HepG2 (cell line): ENCODE data around the gene TAF6L. TPM values are rescaled to one million over a fixed set of nuclear protein-coding genes. Genes with fewer than 3 reads are reported as not detected.
"Not testable (repeated sequence)": the region's sequence is repeated elsewhere in the genome, so short reads cannot be mapped to it uniquely, and the experiment has no call there.

Experiments
- ATAC-seq: fragments of 200-7000 bp; cut with Tn5 transposase; 3 replicates; pipeline ENCODE4 v1.9.1; 2020; ENCODE audit warnings: mild to moderate bottlenecking, moderate library complexity
- BruUV-seq: library from RNA; stranded (reverse); fragments of 400-500 nt; replicated peaks from 2 replicates; lab custom pipeline; 2021; lab: Mats Ljungman, UMichigan
- CTCF ChIA-PET: fragments of 300-600 bp; formaldehyde crosslinking; extraction: SDS; loops from one replicate; lab custom pipeline; 2021; ENCODE audit warnings: low total read pairs, inconsistent platforms, low intra/inter-chr PET ratio; lab: Yijun Ruan, JAX
- POLR2A ChIA-PET: fragments of 350-600 bp; sonication (Branson Sonifier 250); formaldehyde crosslinking; loops from one replicate; lab custom pipeline; 2020; ENCODE audit warnings: antibody characterized with exemption, inconsistent platforms; lab: Yijun Ruan, JAX
- DNase-seq: peaks from one replicate; pipeline ENCODE4 v3.0.0-alpha.2; 2015; ENCODE audit warnings: low spot score
- FAIRE-seq: peaks from 3 replicates; lab custom pipeline; 2011; peaks lifted over from hg19 to GRCh38; lab: Jason Lieb, UNC
- H2AFZ ChIP-seq: one replicate; pipeline ENCODE4 v1.6.1; 2011; ENCODE audit warnings: low read length, inconsistent platforms
- H3K27ac ChIP-seq: fragments of 300-600 bp; 3 replicates; pipeline ENCODE4 v1.8.0; 2011; ENCODE audit warnings: mixed run types, mild to moderate bottlenecking, mixed read lengths, low read length, inconsistent platforms; ENCODE audit not compliant: insufficient read depth; ENCODE audit errors: extremely low read length
- H3K27me3 ChIP-seq, 2 experiments: fragments of 200-600 bp in 1 of 2; 2 replicates in 1 of 2; 3 replicates in 1 of 2; pipeline versions ENCODE4 v1.6.0 to v1.8.0; 2011; ENCODE audit warnings: low read length in 2 of 2, mild to moderate bottlenecking in 2 of 2, moderate library complexity in 2 of 2, inconsistent platforms in 1 of 2; ENCODE audit not compliant: insufficient read depth in 2 of 2, control insufficient read depth in 1 of 2
- H3K36me3 ChIP-seq, 2 experiments: fragments of 200-600 bp in 1 of 2; replicated peaks in 1 of 2; 2 replicates in 1 of 2; 3 replicates in 1 of 2; pipeline versions ENCODE4 v1.5.1 to v1.8.0; 2011; ENCODE audit warnings: low read length in 2 of 2, inconsistent platforms in 1 of 2; ENCODE audit not compliant: insufficient read depth in 2 of 2, control insufficient read depth in 1 of 2
- H3K4me1 ChIP-seq: 2 replicates; pipeline ENCODE4 v1.5.1; 2012; ENCODE audit warnings: low read length, inconsistent platforms; ENCODE audit not compliant: insufficient read depth
- H3K4me2 ChIP-seq: 2 replicates; pipeline ENCODE4 v1.6.0; 2011; ENCODE audit warnings: low read depth, low read length, inconsistent platforms
- H3K4me3 ChIP-seq, 3 experiments: fragments of 200-600 bp in 1 of 3; sonication (generic), shearing (Covaris generic) in 1 of 3; replicated peaks in 1 of 3; 2 replicates each; pipeline ENCODE4 v1.5.1; 2011 to 2016; ENCODE audit warnings: low read length in 3 of 3, inconsistent platforms in 2 of 3, low read depth in 2 of 3, mild to moderate bottlenecking in 2 of 3, control low read depth in 1 of 3, mixed read lengths in 1 of 3; ENCODE audit not compliant: insufficient read depth in 1 of 3
- H3K79me2 ChIP-seq: one replicate; pipeline ENCODE4 v1.6.1; 2011; ENCODE audit warnings: low read length, inconsistent platforms; ENCODE audit not compliant: insufficient read depth
- H3K9ac ChIP-seq: 2 replicates; pipeline ENCODE4 v1.6.0; 2011; ENCODE audit warnings: mild to moderate bottlenecking, low read depth, low read length, inconsistent platforms; ENCODE audit not compliant: insufficient read depth
- H3K9me3 ChIP-seq: 2 replicates; pipeline ENCODE4 v1.5.1; 2012; ENCODE audit warnings: mild to moderate bottlenecking, low read length
- H4K20me1 ChIP-seq: 2 replicates; pipeline ENCODE4 v1.6.0; 2011; ENCODE audit warnings: inconsistent platforms, mild to moderate bottlenecking, low read length, moderate library complexity; ENCODE audit not compliant: insufficient read depth
- GPN1 ChIP-seq: sonication (generic); formaldehyde crosslinking; IDR thresholded peaks from 2 replicates; pipeline ENCODE4 v1.5.1; 2020; ENCODE audit warnings: missing genetic modification reagents, borderline replicate concordance
- MXD3 ChIP-seq: IDR thresholded peaks from 2 replicates; pipeline ENCODE4 v1.6.1; 2016; ENCODE audit warnings: mild to moderate bottlenecking, missing biosample characterization, missing genetic modification reagents
- THAP8 ChIP-seq: sonication (generic); formaldehyde crosslinking; IDR thresholded peaks from 2 replicates; pipeline ENCODE4 v1.5.1; 2020; ENCODE audit warnings: missing genetic modification reagents, mild to moderate bottlenecking, borderline replicate concordance
- ZC3H13 ChIP-seq: sonication (generic); formaldehyde crosslinking; IDR thresholded peaks from 2 replicates; pipeline ENCODE4 v1.8.1; 2023; ENCODE audit warnings: mild to moderate bottlenecking, missing genetic modification reagents, moderate library complexity
- ZNF263 ChIP-seq: sonication (generic); formaldehyde crosslinking; IDR thresholded peaks from 2 replicates; pipeline ENCODE4 v1.4.0; 2020; ENCODE audit warnings: missing genetic modification reagents
- ZNF574 ChIP-seq: sonication (generic); formaldehyde crosslinking; IDR thresholded peaks from 2 replicates; pipeline ENCODE4 v1.4.0; 2020; ENCODE audit warnings: missing genetic modification reagents
- ZNF598 ChIP-seq: sonication (generic); formaldehyde crosslinking; IDR thresholded peaks from 2 replicates; pipeline ENCODE4 v1.5.1; 2020; ENCODE audit warnings: mild to moderate bottlenecking, missing genetic modification reagents, borderline replicate concordance
- ZNF724P ChIP-seq: sonication (generic); formaldehyde crosslinking; IDR thresholded peaks from 2 replicates; pipeline ENCODE4 v1.8.0; 2022; ENCODE audit warnings: missing genetic modification reagents, borderline replicate concordance
- WGBS: methylation state at CpG from one replicate; pipeline ENCODE4 v1.1.6; 2017; ENCODE audit warnings: low lambda C conversion rate; 5-methylcytosine and 5-hydroxymethylcytosine counted together
- in situ Hi-C: cut with HindIII; loops from 2 replicates; pipeline ENCODE4 v1.10.0; 2017; ENCODE audit warnings: low pct_unique_long_range_greater_than_20kb; ENCODE audit not compliant: extremely low pct_ligation_motif_present
- intact Hi-C: fragments of 100-400 bp; cut with micrococcal nuclease; formaldehyde crosslinking; loops from one replicate; pipeline ENCODE4 v1.10.0; 2022; ENCODE audit not compliant: unreplicated experiment
- polyA plus RNA-seq, 8 experiments: library from polyadenylated mRNA; depleted of rRNA in 3 of 8; stranded (reverse) in 7 of 8; unstranded in 1 of 8; fragments of >200 nt; fragmentation: Illumina TruSeq in 4 of 8; extraction: Trizol in 4 of 8; gene quantifications; 2 replicates each; pipeline versions ENCODE4 v1.2.1 to v1.2.3, GENCODE V29; 2011 to 2016; ENCODE audit warnings: low read depth in 4 of 8, missing spikeins in 1 of 8, mixed read lengths in 1 of 8; ENCODE audit not compliant: insufficient read depth in 1 of 8
- total RNA-seq, 5 experiments: library from RNA; depleted of rRNA; stranded (reverse); fragments of >200 nt; fragmentation: Illumina TruSeq; extraction: Trizol; gene quantifications; 2 replicates each; pipeline ENCODE4 v1.2.3, GENCODE V29; 2016; ENCODE audit warnings: low read depth in 1 of 5

The TAF6L gene
- total and polyA plus RNA-seq, 2 of the 13 experiments (the other 11 are each of a cell fraction or from before 2014, with no cell fraction given) = 12.6 to 19.4 TPM

GRCh38 chr11:62728171-62728988 lies 42.8 kb upstream of the TAF6L start, which contains the start of gene TTC9C (continued):
- peak; percentile 73 for TF ChIP-seq ZNF574
- TF ChIP-seq ZC3H13 (CRISPR knock-in tag) = 0 out of 2 replicates have a peak, but pooled peaks have one; percentile 41
- TF ChIP-seq MXD3 (CRISPR knock-in tag) = no peak; the same call in 1 of the 2 replicates
- TF ChIP-seq ZNF598 (CRISPR knock-in tag) = 0 out of 2 replicates have a peak, but pooled peaks have one; percentile 3
- TF ChIP-seq ZNF724P = no peak
- no peak for TF ChIP-seq GPN1 (CRISPR knock-in tag)
- no peak for TF ChIP-seq ZNF263 (CRISPR knock-in tag)
- no peak for TF ChIP-seq THAP8
- TF ChIP-seq, all 625 proteins: peak for 134

DNA sequence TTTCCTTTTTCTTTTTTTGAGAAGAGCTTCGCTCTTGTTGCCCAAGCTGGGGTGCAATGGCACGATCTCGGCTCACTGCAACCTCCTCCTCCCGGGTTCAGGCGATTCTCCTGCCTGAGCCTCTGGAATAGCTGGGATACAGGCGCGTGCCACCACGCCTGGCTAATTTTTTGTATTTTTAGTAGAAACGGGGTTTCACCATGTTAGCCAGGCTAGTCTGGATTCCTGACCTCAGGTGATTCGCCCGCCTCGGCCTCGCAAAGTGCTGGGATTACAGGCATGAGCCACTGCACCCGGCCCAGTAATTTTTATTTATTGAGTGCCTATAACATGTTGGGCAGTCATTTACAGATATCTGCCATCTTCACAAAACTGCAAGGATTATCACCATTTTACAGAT lies 41.1 kb upstream of the TAF6L start:
- intact Hi-C loops = loop anchor here (5.0 kb wide), 1 partner anchor 132 kb away; no protein-coding TSS in a partner anchor
- FAIRE-seq, CTCF ChIA-PET, DNase-seq, H2AFZ ChIP-seq, H3K9ac ChIP-seq, BruUV-seq, ATAC-seq, H3K36me3 ChIP-seq, H3K27ac ChIP-seq, in situ Hi-C loops, H3K27me3 ChIP-seq, H3K9me3 ChIP-seq: not testable (repeated sequence)
- peaks cover 41% of the 10 kb centered on the region for H3K79me2 ChIP-seq
- peak overlapping the region; percentile 91 for H3K4me2 ChIP-seq
- H3K4me1 ChIP-seq = peaks cover 18% of the 10 kb centered on the region
- H3K4me3 ChIP-seq = peak overlapping the region in 1 of 3 experiments; percentile 94; a peak in 1 of 6 replicates
- peaks cover 17% of the 10 kb centered on the region for H4K20me1 ChIP-seq
- POLR2A ChIA-PET = interaction anchor here (0.9 to 5.7 kb wide), 5 partner anchors 24 to 129 kb away, joined by 3 to 129 read pairs (median 6); partner anchors contain the start of genes MTA2, STX5, TMEM179B and WDR74
- WGBS = 95% methylated on average over 14 of the region's 14 CpGs
